ENCODE results near the gene VTCN1. TPM values are rescaled to one million over a fixed set of nuclear protein-coding genes. Genes with fewer than 3 reads are reported as not detected.

Gene VTCN1
- total RNA-seq, 1 donor from 2014 or later: not detected

- Histone ChIP-seq H3K4me1 (peaks cover 52% of the 10 kb centered on the region), H3K36me3 (peaks cover 49% of the 10 kb centered on the region), H3K27me3 (ENCODE audit: low read depth) (no peaks in the 10 kb centered on the region), H3K9me3 (replicated peaks) (no peaks in the 10 kb centered on the region), H3K27ac (replicated peaks) (no peak overlapping the region), H3K4me3 (no peak overlapping the region)
- intact Hi-C loops (cut with micrococcal nuclease): no loop called here
- no peak for TF ChIP-seq CTCF (IDR thresholded peaks at IDR 0.05; ENCODE audit: borderline replicate concordance)
- DNase-seq: no peak
Observed at GRCh38 chr1:117117697-117118096, 93.0 kb downstream of the VTCN1 start.

- intact Hi-C loops (cut with micrococcal nuclease): no loop called here
- no peak for TF ChIP-seq CTCF (IDR thresholded peaks at IDR 0.05; ENCODE audit: borderline replicate concordance)
- Histone ChIP-seq H3K27ac (replicated peaks) (no peak overlapping the region), H3K4me1 (peaks cover 51% of the 10 kb centered on the region), H3K9me3 (replicated peaks) (no peaks in the 10 kb centered on the region), H3K36me3 (peaks cover 58% of the 10 kb centered on the region), H3K27me3 (ENCODE audit: low read depth) (no peaks in the 10 kb centered on the region), H3K4me3 (no peak overlapping the region)
- DNase-seq: no peak
Observed at GRCh38 chr1:117116784-117117130, 94.0 kb downstream of the VTCN1 start.

GRCh38 chr1:117116090-117116783 is 94.5 kb downstream of the VTCN1 start:
- Histone ChIP-seq H3K4me1 (peaks cover 50% of the 10 kb centered on the region), H3K9me3 (replicated peaks) (no peaks in the 10 kb centered on the region), H3K27me3 (ENCODE audit: low read depth) (no peaks in the 10 kb centered on the region), H3K4me3 (no peak overlapping the region), H3K36me3 (peaks cover 63% of the 10 kb centered on the region), H3K27ac (replicated peaks) (no peak overlapping the region)
- no peak for DNase-seq
- intact Hi-C loops (cut with micrococcal nuclease): no loop called here
- TF ChIP-seq CTCF (IDR thresholded peaks at IDR 0.05; ENCODE audit: borderline replicate concordance): no peak

- TF ChIP-seq CTCF (IDR thresholded peaks at IDR 0.05; ENCODE audit: borderline replicate concordance): no peak
Observed at GRCh38 chr1:117114877-117115276, 95.8 kb downstream of the VTCN1 start.

GRCh38 chr1:117113199-117113598 is 97.5 kb downstream of the VTCN1 start:
- intact Hi-C loops (cut with micrococcal nuclease): no loop called here

More at GRCh38 chr1:117114877-117115276, 95.8 kb downstream of the VTCN1 start:
- no peak for DNase-seq
- intact Hi-C loops (cut with micrococcal nuclease): no loop called here
- H3K27ac ChIP-seq (replicated peaks): no peak overlapping the region
- peaks cover 37% of the 10 kb centered on the region for H3K4me1 ChIP-seq
- H3K36me3 ChIP-seq: peaks cover 69% of the 10 kb centered on the region
- no peaks in the 10 kb centered on the region for H3K9me3 ChIP-seq (replicated peaks)
- H3K27me3 ChIP-seq (ENCODE audit: low read depth): no peaks in the 10 kb centered on the region
- no peak overlapping the region for H3K4me3 ChIP-seq

More at GRCh38 chr1:117113199-117113598, 97.5 kb downstream of the VTCN1 start:
- Histone ChIP-seq H3K27ac (replicated peaks) (no peak overlapping the region), H3K4me3 (no peak overlapping the region), H3K27me3 (ENCODE audit: low read depth) (no peaks in the 10 kb centered on the region), H3K4me1 (peaks cover 22% of the 10 kb centered on the region), H3K9me3 (replicated peaks) (no peaks in the 10 kb centered on the region), H3K36me3 (peaks cover 77% of the 10 kb centered on the region)
- DNase-seq: no peak
- TF ChIP-seq CTCF (IDR thresholded peaks at IDR 0.05; ENCODE audit: borderline replicate concordance): no peak

Data from left ventricle myocardium inferior (tissue), 1 donor.